AG09319 (cell line): Measurements from ENCODE around the gene ASTL.
"Not testable (repeated sequence)": the region's sequence is repeated elsewhere in the genome, so short reads cannot be mapped to it uniquely, and the experiment has no call there.

Experiments
- DNase-seq: peaks from one replicate; pipeline ENCODE4 v3.0.0-alpha.2; 2010; ENCODE audit warnings: low read depth; ENCODE audit errors: extremely low read depth
- CTCF ChIP-seq: IDR thresholded peaks from 2 replicates; pipeline ENCODE4 v1.5.1; 2011; ENCODE audit warnings: low read depth, mild to moderate bottlenecking, inconsistent platforms, low read length, moderate library complexity

ASTL gene

DNA sequence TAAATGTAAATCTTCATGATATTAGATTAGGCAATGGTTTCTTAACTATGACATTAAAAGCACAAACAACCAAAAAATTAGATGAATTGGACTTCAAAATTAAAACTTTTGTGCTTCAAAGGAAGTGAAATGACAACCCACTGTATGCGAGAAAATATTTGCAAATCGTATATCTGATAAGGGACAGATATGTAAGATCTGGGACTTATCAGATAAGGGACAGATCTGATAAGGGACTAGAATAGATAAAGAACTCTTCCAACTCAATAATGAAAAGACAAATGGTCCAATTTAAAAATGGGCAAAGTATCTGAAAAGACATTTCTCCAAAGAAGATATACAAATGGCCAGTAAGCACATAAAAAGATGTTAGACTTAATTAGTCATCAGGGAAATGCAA lies 51.2 kb downstream of the ASTL start:
- no peak for DNase-seq
- TF ChIP-seq CTCF: no peak

DNA sequence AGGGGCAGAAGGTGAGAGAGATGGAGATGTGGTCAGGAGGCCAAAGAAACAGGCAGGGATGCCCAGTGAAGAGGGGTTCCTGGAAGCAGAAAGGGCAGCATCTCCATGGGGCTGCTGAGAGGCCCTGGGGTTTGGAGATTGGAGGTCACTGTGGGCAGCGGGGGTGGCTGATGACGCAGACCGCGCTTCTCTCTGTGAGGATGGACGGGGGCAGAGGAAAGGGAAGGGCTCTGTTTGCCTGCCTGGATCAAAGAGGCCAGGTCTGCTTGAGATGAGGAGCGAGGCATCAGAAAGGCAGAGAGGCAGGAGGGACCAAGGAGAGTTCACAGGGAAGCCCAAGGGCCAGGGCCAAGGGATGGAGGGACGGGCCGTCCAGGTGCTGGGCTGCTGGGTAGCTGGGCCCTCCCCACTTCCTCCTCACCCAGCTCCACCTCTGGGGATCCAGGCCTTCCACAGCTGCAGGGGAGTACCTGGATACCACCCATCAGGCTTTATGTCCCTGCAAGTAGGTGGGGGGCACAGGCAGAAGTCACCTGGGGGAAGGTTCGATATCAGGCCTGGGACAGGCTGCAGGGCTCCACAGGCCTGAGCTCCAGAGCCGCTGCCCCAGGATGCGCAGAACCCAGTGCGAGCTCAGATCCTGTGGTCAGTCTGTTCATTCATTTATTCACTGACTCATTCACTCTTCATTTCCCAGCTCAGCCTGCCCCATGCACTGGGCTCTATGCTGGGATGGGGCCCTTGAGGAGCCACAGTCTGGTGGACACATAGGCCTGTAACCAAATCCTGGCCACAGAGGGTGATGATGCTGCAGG lies 52.6 kb downstream of the ASTL start:
- TF ChIP-seq CTCF: no peak
- no peak for DNase-seq

DNA sequence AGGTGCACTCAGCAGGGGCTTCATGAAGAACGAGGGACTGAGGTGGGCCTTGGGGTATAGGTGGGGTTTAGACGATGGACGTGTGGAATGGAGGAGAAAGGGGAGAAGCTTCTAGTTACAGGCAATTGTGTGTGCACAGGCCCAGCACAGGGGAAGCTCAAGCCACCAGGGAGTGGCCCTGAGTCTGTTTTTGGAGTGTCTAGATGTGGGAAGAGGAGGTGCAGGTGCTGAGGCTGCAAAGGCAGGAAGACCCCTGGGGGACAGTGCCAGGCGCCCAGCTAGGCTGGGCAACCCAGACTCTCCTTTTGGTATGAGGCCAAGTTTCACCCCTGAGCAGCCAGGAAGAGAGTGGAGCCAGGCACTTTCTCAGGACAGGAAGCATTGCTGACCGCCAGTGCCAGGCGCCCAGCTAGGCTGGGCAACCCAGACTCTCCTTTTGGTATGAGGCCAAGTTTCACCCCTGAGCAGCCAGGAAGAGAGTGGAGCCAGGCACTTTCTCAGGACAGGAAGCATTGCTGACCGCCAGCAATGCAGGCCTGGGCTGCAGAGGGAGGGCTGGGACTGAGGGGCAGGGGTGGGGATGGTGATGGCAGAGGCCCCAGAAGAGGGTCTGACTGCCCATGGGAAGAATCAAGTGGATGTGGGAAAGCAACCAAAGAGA lies 53.3 kb downstream of the ASTL start:
- not testable (repeated sequence) for DNase-seq

- TF ChIP-seq CTCF: no peak
- no peak for DNase-seq
Measured at GRCh38 chr2:96083989-96084857, 54.1 kb downstream of the ASTL start.

DNA sequence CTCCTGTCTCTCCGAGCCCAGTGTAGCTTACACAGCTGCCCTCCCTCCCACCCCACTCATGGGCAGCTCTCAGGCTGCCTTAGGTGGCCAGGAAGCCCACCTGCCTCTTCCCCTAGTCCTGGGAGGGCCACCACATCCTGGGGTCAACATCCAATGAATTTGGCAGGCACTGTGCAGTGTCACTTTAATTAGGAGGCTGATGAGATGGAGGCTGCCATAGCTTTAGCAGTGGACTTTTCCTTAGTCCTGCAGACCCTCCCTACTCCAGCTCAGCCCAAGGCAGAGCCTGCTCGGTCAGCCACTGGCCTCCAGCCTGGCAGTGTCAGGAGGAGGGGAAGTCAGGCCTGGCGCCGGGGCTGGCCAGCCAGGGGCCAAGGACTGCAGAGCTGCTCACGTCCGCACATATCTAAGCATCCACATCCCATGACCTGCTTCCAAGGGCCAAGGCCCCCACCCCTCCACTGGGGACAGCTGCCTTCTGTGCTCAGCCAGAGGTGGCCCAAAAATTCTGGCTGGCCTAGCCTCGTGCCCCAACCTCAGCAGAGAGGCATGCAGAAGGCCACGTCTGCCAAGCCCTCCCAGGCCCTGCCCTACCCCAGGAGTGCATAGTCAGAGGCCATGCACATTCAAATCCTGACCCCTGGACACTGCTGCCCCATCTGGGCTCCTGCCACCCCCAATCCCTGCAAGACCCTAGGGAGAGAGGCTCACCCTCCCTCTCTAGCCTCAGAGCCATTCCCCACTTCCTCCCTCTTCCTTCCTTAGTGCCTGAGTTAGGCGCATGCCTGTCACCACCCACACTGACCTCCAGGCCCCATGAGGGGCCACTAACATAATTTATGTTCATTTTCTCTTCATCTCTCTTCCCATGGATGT lies 55.0 kb downstream of the ASTL start:
- TF ChIP-seq CTCF: no peak

DNA sequence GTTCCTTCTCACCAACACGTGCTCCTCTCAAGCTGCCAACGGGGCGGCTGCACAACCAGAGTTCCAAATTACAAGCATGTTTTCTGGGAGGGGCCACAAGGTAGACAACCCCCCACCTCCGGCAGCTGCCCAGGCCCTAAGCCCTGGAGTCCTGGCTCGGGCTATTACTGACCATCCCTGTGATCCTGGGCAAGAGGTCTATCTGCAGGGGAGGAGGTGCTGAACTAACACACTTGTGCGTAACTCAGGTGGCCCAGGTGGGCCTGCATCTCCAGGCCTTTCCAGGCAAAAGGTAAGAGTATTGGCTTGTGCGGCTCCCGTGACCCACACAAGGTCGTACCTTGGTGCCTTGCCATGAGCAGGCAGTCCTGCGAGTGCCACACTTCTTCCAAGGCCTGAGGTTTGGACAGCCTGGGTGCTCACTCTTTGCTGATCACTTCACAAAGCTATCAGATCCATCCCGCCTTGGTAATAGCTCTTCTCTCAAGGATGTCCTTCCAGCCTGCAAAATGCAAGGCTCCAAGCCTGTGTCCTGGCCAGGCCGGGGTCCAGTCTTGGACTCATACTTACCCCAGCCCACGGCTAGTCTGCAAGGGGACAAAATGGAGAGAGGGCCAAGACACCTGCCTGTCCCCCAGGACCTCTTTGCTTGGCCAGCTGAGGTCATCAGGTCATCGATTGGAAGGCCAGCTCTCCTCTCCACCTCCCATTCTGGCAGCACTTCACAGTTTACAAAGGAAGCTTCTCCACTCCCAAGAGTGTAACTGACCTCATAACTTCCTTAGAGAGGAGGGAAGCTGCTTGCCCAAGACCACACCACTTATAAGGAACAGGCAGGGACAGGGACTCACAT lies 55.9 kb downstream of the ASTL start:
- no peak for DNase-seq
- TF ChIP-seq CTCF: no peak

More for the DNA sequence above, 55.0 kb downstream of the ASTL start:
- no peak for DNase-seq
